DMS53 (cell line): ENCODE measurements around the gene TTYH2.
A peak's percentile ranks its signal among the peaks of the same experiment; 100 is the strongest.

Source experiments
- DNase-seq: peaks from one replicate; lab custom pipeline; 2025; lab: John Stamatoyannopoulos, UW

The TTYH2 gene

DNA sequence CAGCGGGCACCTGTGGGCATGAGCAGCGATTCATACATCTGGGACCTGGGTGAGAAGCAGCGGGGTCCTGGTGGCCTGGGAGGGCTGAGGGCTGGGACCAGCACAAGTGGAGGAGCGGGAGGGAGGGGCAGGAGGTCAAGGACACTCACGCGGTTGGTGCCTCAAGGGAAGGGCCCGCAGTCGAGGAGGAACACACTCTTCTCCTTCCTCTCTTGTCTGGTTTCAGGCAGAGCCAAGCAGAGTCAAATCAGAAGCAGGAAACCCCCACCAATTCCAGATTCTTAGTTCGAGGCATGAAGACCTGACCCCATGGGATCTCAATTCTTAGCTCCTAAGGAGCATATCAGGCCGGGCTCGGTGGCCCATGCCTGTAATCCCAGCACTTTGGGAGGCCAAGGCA, 76.3 kb downstream of the TTYH2 start:
- DNase-seq: no peak

DNA sequence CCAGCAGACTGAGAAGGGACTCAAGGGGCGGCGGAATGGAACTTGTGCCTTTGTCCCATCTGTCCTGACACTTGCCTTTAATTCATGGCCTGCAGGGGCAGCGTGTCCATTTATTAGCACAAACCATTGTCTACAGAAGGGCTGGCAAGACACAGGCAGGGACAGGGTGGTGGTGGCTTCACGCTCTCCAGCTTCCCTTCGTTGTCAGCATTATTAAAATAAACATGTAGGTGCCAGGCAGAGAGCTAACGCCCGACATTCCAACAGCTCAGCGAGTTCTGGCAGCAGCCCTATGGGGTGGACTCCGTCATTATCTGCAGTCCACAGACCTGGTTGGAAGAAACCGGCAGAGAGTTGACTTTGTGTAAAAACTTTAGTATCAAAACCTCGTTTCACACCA, 77.0 kb downstream of the TTYH2 start:
- peak; percentile 26 for DNase-seq

DNA sequence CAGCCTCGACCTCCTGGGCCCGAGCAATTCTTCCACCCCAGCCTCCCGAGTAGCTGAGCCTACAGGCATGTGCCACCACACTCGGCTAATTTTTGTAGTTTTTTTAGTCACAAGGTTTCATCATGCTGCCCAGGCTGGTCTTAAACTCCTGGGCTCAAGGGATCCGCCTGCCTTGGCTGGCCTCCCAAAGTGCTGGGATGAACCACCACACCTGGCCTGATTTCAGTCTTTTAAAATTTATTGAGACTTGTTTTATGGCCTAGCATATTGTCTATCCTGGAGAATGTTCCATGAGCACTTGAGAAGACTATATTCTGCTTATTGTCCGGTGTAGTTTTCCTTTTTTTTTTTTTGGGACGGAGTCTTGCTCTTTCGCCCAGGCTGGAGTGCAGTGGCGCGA, 79.1 kb downstream of the TTYH2 start:
- no peak for DNase-seq

- peak; percentile 78 for DNase-seq
These were observed 82.5 kb downstream of the TTYH2 start for GRCh38 chr17:74295625-74296547.

- DNase-seq: peak; percentile 86
These were observed 83.2 kb downstream of the TTYH2 start for GRCh38 chr17:74296548-74296936.

DNA sequence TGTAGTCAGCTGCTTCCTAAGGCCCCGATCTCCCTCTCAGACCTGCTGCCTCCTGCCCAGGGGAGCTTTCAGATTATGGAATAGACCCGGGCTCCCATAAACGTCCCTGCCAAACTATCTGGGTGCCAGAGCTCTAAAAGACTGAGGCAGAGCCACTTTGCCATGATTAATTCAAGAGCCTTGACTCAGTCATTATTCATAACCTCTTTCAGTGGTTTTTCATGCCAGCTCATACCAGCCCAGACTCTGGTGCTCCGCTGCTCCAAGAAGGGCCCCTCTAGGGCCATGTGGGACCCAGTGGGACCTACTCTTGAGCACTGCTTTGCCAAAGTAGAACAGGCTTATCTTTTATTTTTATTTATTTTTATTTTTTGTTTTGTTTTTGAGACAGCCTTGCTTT, 84.6 kb downstream of the TTYH2 start:
- DNase-seq: no peak

GRCh38 chr17:74298778-74299177, 85.4 kb downstream of the TTYH2 start:
- DNase-seq: no peak

DNA sequence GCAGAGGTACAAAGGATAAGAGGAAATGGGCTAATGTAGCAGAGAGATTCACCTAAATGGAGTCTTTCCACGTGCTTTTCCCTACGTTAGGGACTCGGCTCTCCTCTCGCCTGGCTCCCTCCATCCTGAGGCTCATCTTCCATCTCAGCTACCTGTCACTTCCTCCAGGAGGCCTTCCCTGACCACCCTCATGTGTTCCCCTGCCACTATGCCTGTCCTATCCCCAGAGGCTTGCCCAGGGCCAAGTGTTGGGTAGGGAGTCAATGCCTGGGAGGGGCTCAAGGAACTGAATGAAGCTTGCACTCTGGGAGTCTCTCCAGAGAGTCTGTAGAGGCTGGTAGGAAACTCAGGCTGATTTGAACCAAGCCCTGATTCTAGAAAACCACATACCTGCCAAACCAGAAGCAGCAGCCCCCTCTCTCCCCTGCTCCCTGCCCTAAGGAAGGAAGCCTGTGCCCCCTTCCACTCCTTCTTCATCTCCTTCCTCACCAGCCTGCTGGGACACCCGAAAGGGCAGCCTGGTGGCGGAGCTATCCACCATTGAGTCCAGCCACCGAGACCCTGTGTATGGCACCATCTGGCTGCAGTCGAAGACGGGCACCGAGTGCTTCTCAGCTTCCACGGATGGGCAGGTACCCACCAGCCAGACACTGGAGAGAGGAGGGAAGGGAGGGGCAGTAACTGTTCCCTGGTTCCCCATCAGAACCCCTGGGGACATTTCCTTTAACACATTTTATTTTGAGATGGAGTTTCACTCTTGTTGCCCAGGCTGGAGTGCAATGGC, 86.0 kb downstream of the TTYH2 start:
- no peak for DNase-seq

DNA sequence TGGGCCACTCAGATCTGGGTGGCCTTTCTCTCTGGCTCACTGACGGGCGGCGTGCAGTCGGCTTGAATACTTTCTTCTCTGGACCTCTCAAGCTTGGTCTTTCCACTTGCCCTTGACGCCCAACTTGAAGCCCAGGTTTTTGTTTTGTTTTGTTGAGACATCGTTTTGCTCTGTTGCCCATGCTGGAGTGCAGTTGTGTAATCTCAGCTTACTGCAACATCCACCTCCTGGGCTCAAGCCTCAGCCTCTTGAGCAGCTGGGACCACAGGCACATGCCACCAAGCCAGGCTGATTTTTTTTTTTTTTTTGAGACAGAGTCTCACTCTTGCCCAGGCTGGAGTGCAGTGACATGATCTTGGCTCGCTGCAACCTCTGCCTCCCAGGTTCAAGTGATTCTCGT, 89.9 kb downstream of the TTYH2 start:
- no peak for DNase-seq

- no peak for DNase-seq
These were observed 90.8 kb downstream of the TTYH2 start for GRCh38 chr17:74304184-74304583.

DNA sequence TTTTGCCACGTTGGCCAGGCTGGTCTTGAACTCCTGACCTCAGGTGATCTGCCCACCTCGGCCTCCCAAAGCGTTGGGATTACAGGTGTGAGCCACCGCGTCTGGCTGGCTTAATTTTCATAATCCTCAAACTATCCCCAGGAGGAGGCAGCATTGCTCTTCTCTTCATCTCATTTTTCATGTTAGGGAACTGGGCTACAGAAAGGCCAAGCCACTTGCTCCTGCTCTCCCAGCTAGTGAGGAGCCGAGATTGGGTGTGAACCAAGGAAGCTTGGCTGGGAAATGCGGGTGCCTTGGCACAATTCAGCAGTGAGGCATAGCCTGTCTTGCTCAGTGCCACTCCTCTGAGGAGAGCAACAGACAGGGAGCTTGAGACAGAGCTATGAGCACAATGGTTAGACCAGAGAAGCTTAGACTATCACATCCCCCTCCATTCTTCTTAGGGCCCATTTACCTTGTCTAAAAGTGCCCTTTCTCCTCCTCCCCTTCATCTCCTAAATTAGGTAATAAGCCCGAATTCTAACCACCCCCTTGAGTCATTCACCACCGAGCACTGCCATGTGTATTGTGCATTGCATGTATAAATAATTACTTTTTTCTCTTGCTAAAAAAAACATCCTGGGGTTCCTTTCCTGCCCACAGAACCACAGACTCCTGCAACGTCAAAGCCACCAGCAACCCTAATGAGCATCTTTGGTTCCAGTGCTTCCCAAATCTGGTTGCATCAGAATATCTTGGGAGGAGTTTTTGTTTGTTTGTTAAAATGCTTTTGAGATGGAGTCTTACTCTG, 92.7 kb downstream of the TTYH2 start:
- peak; percentile 70 for DNase-seq

- no peak for DNase-seq
These were observed 94.8 kb downstream of the TTYH2 start for GRCh38 chr17:74307984-74308773.

GRCh38 chr17:74309902-74310301, 96.5 kb downstream of the TTYH2 start:
- DNase-seq: no peak
